Fibroblast of villous mesenchyme (primary cell): ENCODE measurements around the gene GADD45GIP1. TPM values are rescaled to one million over a fixed set of nuclear protein-coding genes. Genes with fewer than 3 reads are reported as not detected.
"Not testable (repeated sequence)": the region's sequence is repeated elsewhere in the genome, so short reads cannot be mapped to it uniquely, and the experiment has no call there.

Source experiments
- DNase-seq: peaks from one replicate; pipeline ENCODE4 v3.0.0-alpha.2; 2010; ENCODE audit warnings: low read depth
- H3K4me3 ChIP-seq: 2 replicates; pipeline ENCODE4 v1.5.1; 2011; ENCODE audit warnings: low read depth, mild to moderate bottlenecking, low read length
- total RNA-seq: library from RNA; depleted of rRNA; stranded (reverse); fragments of >200 nt; gene quantifications from 2 replicates; pipeline ENCODE4 v1.2.3, GENCODE V29; 2012
- TF ChIP-seq, protein P1 (sequence below): IDR thresholded peaks from 2 replicates; pipeline ENCODE4 v1.5.1; 2012; ENCODE audit warnings: low read depth, mild to moderate bottlenecking, low read length; ENCODE audit not compliant: insufficient read depth

Gene GADD45GIP1
- total RNA-seq, 1 donor = 18.6 TPM

DNA sequence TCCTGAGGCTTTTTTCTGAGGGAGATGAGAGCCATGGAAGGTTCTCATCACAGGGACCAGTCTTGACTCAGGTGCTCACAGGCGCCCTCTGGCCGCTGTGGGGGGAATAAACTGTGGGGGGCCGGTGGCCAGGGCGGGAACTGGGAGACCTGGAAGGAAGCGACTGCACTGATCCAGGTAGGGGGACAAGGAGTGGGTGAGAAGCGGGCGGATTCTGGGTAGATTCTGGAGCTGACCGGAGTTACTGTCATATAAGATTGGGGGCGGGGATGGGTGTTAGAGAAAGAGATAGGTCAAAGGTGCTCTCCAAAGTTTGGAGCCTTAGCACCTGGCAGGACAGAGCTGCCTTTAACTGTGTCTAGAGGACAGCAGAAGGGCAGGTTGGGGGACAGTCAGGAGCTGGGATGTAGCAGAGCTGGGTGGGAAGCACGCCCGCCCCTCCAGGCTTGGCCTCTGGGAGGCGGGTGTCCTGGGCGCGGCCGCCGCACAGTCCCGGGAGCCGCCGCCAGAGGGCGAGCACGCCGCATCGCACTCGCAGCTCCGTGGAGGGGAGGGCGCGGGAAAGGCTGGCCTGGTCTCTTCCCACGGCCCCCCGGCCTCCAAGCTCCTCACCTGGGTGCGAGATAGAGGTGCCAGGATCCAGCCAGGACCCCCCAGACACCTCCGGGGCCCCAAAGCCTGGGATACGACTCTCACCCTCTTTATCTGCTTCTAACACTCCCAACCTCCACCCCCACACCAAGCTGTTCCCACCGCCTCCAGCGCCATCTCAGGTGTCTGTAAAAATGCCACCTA, 8.2 kb upstream of the GADD45GIP1 start:
- peak overlapping the region; percentile 64 for H3K4me3 ChIP-seq
- DNase-seq = peak; percentile 65
- TF ChIP-seq, protein P1, sequence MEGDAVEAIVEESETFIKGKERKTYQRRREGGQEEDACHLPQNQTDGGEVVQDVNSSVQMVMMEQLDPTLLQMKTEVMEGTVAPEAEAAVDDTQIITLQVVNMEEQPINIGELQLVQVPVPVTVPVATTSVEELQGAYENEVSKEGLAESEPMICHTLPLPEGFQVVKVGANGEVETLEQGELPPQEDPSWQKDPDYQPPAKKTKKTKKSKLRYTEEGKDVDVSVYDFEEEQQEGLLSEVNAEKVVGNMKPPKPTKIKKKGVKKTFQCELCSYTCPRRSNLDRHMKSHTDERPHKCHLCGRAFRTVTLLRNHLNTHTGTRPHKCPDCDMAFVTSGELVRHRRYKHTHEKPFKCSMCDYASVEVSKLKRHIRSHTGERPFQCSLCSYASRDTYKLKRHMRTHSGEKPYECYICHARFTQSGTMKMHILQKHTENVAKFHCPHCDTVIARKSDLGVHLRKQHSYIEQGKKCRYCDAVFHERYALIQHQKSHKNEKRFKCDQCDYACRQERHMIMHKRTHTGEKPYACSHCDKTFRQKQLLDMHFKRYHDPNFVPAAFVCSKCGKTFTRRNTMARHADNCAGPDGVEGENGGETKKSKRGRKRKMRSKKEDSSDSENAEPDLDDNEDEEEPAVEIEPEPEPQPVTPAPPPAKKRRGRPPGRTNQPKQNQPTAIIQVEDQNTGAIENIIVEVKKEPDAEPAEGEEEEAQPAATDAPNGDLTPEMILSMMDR = peak; percentile 85

DNA sequence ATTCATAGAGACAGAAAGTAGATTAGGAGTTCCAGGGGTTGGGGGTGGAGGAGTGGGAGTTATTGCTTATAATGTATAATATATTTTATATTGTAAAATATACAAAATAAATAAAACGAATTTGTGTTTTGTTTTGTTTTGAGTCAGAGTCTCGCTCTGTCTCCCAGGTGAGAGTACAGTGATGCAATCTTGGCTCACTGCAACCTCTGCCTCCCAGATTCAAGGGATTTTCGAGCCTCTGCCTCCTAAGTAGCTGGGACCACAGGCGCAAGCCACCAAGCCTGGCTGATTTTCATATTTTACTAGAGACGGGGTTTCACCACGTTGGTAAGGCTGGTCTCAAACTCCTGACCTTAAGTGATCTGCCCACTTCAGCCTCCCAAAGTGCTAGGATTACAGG, 2.5 kb upstream of the GADD45GIP1 start:
- TF ChIP-seq, protein P1 = no peak
- DNase-seq = no peak
- H3K4me3 ChIP-seq = no peak overlapping the region

DNA sequence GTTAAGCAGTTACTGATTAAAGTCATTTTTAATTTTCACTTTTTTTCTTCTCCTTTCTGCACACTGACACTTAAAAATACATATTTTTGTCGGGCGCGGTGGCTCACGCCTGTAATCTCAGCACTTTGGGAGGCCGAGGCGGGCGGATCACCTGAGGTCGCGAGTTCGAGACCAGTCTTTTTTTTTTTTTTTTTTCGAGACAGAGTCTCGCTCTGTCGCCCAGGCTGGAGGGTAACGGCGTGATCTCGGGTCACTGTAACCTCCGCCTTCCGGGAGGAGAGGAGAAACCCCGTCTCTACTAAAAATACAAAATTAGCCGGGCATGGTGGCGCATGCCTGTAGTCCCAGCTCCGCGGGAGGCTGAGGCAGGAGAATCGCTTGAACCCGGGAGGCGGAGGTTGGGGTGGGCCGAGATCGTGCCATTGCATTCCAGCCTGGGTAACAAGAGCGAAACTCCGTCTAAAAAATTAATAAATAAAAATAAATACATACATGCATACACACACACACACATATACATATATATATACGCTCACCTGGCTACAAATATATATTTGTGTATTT, 448 bp upstream of the GADD45GIP1 start:
- H3K4me3 ChIP-seq = peak overlapping the region; percentile 89
- DNase-seq = not testable (repeated sequence)

DNA sequence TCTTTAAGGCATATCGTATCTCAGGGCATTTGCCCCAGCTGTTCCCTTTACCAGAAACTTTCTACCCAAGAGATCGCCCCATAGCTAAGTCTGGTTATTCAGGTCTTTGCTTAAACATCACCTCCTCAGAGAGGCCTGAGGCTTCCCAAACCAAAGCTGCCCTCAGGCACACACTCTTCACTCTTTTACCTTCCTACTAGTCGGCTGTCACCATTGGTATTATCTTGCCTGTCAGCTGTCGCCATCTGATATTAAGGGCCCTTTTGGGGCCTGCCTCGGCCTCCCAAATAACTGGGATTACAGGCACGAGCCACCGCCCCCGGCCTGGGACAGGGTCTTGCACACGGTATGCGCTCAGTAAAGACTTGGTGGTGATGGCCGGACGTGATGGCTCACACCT, 1.0 kb downstream of the GADD45GIP1 start:
- no peak for DNase-seq
- H3K4me3 ChIP-seq = peak overlapping the region; percentile 89
- TF ChIP-seq, protein P1 = no peak

DNA sequence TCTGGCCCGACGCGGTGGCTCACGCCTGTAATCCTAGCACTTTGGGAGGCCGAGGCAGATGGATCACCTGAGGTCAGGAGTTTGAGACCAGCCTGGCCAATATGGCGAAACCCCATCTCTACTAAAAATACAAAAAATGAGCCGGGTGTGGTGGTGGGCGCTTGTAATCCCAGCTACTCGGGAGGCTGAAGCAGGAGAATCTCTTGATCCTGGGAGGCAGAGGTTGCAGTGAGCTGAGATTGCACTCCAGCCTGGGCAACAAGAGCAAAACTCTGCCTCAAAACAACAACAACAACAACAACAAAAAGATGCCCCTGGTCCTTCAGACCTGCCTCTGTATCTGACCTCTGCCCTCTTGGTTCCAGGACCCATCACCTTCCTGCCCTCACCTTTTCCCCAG, 1.4 kb downstream of the GADD45GIP1 start:
- not testable (repeated sequence) for DNase-seq
- peak overlapping the region; percentile 89 for H3K4me3 ChIP-seq

DNA sequence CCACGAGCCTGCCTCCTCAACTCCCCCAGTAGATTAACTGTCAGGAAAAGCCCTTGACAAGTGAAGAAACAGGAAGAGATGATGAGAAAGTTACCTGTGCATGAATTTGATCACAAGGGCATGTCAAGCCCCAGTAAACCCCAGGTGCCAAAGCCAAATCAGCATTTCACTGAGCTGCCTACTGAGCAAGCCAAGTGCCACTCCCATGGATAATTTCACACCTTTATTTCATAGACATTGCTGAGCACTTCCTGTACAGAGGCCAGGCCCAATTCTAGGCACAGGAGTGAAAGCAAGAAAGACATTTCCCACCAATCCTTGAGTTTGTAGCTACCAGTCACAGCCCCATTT, 2.4 kb downstream of the GADD45GIP1 start:
- no peak overlapping the region for H3K4me3 ChIP-seq
- DNase-seq = no peak
- TF ChIP-seq, protein P1 = no peak

DNA sequence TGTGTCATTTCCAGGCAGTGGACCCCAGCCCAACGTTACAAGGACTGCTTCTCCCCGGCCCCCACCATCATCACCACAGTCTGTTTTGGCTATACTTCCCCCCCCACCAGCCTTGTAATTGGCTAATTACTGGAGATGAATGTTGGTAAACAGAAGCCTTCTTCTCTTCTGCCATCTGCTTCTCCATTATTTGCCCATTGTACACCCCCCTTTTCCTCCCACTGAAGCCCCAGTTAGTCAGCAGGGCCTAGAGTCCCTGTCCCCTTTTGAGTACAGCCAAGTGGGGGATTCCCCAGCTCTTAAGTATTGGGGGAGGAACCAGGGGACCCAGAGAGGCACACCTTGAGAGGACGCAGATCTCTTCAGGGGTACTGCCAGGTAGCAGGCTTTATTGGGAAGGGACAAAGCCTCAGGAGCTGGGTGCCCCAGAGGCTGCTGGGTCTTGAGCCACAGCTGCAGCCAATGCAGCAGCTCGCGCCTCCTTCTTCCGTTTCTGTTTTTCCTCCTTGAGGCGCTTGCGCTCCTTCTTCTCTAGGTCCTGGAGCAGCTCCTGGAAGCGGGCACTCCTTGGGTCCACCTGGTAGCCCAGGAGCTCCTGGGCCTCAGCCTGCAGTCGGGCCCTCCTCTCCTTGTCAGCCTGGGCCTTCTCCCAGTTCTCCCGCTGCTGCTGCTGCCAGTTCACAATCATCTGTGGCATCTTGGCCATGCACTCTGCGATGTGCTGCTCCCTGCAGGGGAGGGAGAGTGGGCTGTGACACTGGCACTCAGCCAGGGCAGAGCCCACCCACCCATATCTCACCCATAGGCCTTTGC, 3.0 kb downstream of the GADD45GIP1 start:
- TF ChIP-seq, protein P1 = no peak
- H3K4me3 ChIP-seq = no peak overlapping the region
- no peak for DNase-seq
